GM12801 (cell line): ENCODE data around the gene FLNB.

Source experiments
- CTCF ChIP-seq: IDR thresholded peaks from one replicate; pipeline ENCODE4 v1.5.1; 2011; ENCODE audit warnings: control low read depth; ENCODE audit not compliant: insufficient read length; ENCODE audit errors: extremely low read depth

Gene FLNB

GRCh38 chr3:58164906-58165821, 156.9 kb downstream of the FLNB start:
- TF ChIP-seq CTCF = no peak

DNA sequence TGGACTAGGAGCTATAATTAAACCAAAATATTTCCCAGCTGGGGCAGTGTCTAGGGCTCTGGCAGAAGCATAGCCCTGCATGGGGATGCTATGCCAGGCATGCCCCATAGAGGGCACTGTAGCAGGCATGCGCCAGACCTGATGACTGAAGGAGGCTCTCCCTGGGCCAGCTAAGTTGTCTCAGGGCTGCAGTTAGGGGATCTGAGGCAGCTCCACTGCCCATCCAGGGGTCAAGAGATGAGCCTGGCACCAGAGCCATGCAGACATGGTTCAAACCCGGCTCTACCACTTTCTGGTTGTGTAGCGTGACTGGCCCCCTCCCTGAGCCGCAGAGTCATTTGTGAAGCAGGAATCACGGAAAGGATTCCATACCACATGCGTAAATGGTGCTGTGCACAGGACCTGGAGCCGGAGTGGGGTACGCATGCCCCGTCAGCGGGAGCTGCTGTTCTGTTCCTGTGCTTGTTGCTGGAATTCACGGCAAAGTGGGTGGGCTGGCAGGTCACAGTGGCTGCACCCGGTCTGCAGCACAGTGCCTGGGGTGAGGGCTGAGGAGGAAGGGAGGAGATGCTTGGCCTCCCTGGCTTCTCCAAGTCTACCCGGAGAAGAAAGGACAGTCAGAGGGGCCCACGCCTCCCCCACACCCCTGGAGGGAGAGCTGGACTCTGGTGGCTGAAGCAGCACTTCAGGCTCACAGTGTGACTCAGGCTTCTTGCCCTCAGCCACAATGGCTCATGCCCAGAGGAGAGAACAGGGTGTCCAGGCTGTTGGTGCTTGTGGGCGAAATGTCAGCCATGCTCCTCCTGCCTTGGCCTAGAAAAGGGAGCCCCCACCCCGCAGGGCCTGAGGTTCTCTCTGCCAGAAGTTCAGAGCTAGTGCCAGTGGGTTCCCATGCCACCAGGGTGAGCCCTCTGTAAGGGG, 159.5 kb downstream of the FLNB start:
- TF ChIP-seq CTCF = no peak

GRCh38 chr3:58168498-58168897, 160.3 kb downstream of the FLNB start:
- TF ChIP-seq CTCF = no peak

DNA sequence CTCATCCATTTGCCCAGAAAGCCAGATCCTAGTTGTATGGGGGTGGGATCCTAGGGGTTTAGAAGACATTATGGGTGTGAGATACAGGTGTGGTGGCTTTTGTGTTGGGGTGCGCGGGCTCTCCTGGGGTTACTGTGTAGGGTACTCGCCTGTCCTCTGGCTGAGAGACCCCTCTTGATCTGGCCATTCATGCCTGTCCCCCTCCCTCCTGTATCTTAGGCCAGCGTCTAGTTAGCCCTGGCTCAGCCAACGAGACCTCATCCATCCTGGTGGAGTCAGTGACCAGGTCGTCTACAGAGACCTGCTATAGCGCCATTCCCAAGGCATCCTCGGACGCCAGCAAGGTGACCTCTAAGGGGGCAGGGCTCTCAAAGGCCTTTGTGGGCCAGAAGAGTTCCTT, 161.1 kb downstream of the FLNB start:
- TF ChIP-seq CTCF = no peak

GRCh38 chr3:58170376-58170775, 162.2 kb downstream of the FLNB start:
- no peak for TF ChIP-seq CTCF

GRCh38 chr3:58171126-58171525, 162.9 kb downstream of the FLNB start:
- no peak for TF ChIP-seq CTCF

DNA sequence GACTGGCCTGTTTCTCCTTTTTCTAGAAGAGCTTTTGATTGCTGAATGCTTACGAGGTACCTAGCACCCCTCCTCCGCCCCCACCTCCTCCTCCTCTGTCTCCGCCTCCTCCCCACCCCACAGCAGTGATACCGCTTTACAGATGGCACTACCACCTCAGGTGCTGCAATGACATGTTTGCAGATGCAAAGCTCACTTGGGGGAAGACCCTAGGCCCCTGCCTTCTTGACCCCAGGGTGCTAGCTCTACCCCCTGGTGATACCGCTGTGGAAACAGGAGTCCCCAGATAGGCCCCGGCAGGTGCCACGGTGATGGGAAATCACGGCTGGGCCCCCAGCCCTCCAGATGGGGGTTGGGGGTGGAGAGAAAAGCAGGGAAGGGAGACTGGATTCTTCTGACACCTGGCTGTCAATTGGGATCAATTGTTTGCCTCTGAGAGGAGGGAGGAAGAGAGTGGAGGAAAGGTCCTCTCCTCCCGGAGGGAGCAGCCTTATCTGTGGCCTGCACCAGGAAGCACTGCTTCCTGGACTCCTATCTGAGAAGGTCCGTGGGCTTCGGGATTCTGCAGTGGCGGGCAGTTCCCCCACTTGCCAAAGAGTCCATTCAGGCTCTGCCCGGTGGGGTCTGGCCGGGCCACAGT, 164.9 kb downstream of the FLNB start:
- TF ChIP-seq CTCF = no peak
